ENCODE data around the gene TUBG2. TPM values are rescaled to one million over a fixed set of nuclear protein-coding genes. Genes with fewer than 3 reads are reported as not detected.

The TUBG2 gene
- total RNA-seq, 1 donor from 2014 or later = 5.3 TPM

GRCh38 chr17:42692489-42692888, 33.4 kb downstream of the TUBG2 start:
- TF ChIP-seq CTCF (IDR thresholded peaks at IDR 0.05; ENCODE audit: insufficient read depth, low read length, severe bottlenecking) = no peak
- DNase-seq (ENCODE audit: low read depth) (no peak), FAIRE-seq (no peak)
- Histone ChIP-seq H3K27me3 (ENCODE audit: control insufficient read depth, insufficient read depth, low read length) (no peaks in the 10 kb centered on the region), H3K36me3 (ENCODE audit: control insufficient read depth, insufficient read depth, low read length) (no peaks in the 10 kb centered on the region), H3K4me3 (ENCODE audit: low read depth, low read length) (no peak overlapping the region)

- DNase-seq (ENCODE audit: low read depth) (no peak), FAIRE-seq (no peak)
- no peak for TF ChIP-seq CTCF (IDR thresholded peaks at IDR 0.05; ENCODE audit: insufficient read depth, low read length, severe bottlenecking)
- H3K4me3 ChIP-seq (ENCODE audit: low read depth, low read length) = no peak overlapping the region
- H3K27me3 ChIP-seq (ENCODE audit: control insufficient read depth, insufficient read depth, low read length) = no peaks in the 10 kb centered on the region
- H3K36me3 ChIP-seq (ENCODE audit: control insufficient read depth, insufficient read depth, low read length) = no peaks in the 10 kb centered on the region
Observed at GRCh38 chr17:42694524-42694923, 35.4 kb downstream of the TUBG2 start.

GRCh38 chr17:42695500-42695899, 36.4 kb downstream of the TUBG2 start:
- DNase-seq (ENCODE audit: low read depth) (no peak), FAIRE-seq (no peak)
- no peak for TF ChIP-seq CTCF (IDR thresholded peaks at IDR 0.05; ENCODE audit: insufficient read depth, low read length, severe bottlenecking)
- Histone ChIP-seq H3K27me3 (ENCODE audit: control insufficient read depth, insufficient read depth, low read length) (no peaks in the 10 kb centered on the region), H3K4me3 (ENCODE audit: low read depth, low read length) (no peak overlapping the region), H3K36me3 (ENCODE audit: control insufficient read depth, insufficient read depth, low read length) (no peaks in the 10 kb centered on the region)

- DNase-seq (ENCODE audit: low read depth) (no peak), FAIRE-seq (no peak)
- no peak overlapping the region for H3K4me3 ChIP-seq (ENCODE audit: low read depth, low read length)
- peaks cover 3% of the 10 kb centered on the region for H3K36me3 ChIP-seq (ENCODE audit: control insufficient read depth, insufficient read depth, low read length)
- TF ChIP-seq CTCF (IDR thresholded peaks at IDR 0.05; ENCODE audit: insufficient read depth, low read length, severe bottlenecking) = no peak
- no peaks in the 10 kb centered on the region for H3K27me3 ChIP-seq (ENCODE audit: control insufficient read depth, insufficient read depth, low read length)
Observed at GRCh38 chr17:42697108-42697811, 38.2 kb downstream of the TUBG2 start.

- no peak overlapping the region for H3K4me3 ChIP-seq (ENCODE audit: low read depth, low read length)
- no peaks in the 10 kb centered on the region for H3K27me3 ChIP-seq (ENCODE audit: control insufficient read depth, insufficient read depth, low read length)
- H3K36me3 ChIP-seq (ENCODE audit: control insufficient read depth, insufficient read depth, low read length) = peaks cover 8% of the 10 kb centered on the region
- TF ChIP-seq CTCF (IDR thresholded peaks at IDR 0.05; ENCODE audit: insufficient read depth, low read length, severe bottlenecking) = no peak
- no peak for DNase-seq (ENCODE audit: low read depth)
- no peak for FAIRE-seq
Observed at GRCh38 chr17:42698736-42699414, 39.8 kb downstream of the TUBG2 start.
